GM23338 (cell line): ENCODE results near the gene KIAA1614. TPM values are rescaled to one million over a fixed set of nuclear protein-coding genes. Genes with fewer than 3 reads are reported as not detected.

Source experiments
- ATAC-seq: fragments of 200-7000 bp; cut with Tn5 transposase; 3 replicates; pipeline ENCODE4 v1.9.1; 2020
- DNase-seq: peaks from one replicate; pipeline ENCODE4 v3.0.0-alpha.2; 2015; ENCODE audit warnings: low spot score
- H2AFZ ChIP-seq: fragments of 200-600 bp; sonication (generic); 2 replicates; pipeline ENCODE4 v1.8.0; 2016; ENCODE audit warnings: antibody characterized with exemption, mild to moderate bottlenecking, moderate library complexity
- H3F3A ChIP-seq: fragments of 200-600 bp; sonication (generic); replicated peaks from 2 replicates; pipeline ENCODE4 v1.8.0; 2017; ENCODE audit warnings: antibody characterized with exemption, mixed run types, low read depth
- H3K27ac ChIP-seq: fragments of 200-600 bp; sonication (generic); 2 replicates; pipeline ENCODE4 v1.6.1; 2016; ENCODE audit warnings: low read depth
- H3K27me3 ChIP-seq: fragments of 200-600 bp; sonication (generic); 2 replicates; pipeline ENCODE4 v1.8.0; 2016; ENCODE audit warnings: mild to moderate bottlenecking, mixed run types, moderate library complexity; ENCODE audit not compliant: insufficient read depth
- H3K36me3 ChIP-seq: fragments of 200-600 bp; sonication (generic); 2 replicates; pipeline ENCODE4 v1.8.0; 2016; ENCODE audit warnings: mild to moderate bottlenecking; ENCODE audit not compliant: insufficient read depth
- H3K4me1 ChIP-seq: fragments of 200-600 bp; sonication (generic); 2 replicates; pipeline ENCODE4 v1.8.0; 2016; ENCODE audit warnings: mild to moderate bottlenecking, moderate library complexity; ENCODE audit not compliant: insufficient read depth
- H3K4me2 ChIP-seq: fragments of 200-600 bp; sonication (generic); 2 replicates; pipeline ENCODE4 v1.7.1; 2017; ENCODE audit warnings: mixed run types
- H3K4me3 ChIP-seq: fragments of 200-600 bp; sonication (generic); 2 replicates; pipeline ENCODE4 v1.6.1; 2016; ENCODE audit warnings: mixed run types
- H3K79me2 ChIP-seq: fragments of 200-600 bp; sonication (generic); replicated peaks from 2 replicates; pipeline ENCODE4 v1.8.0; 2017; ENCODE audit warnings: mild to moderate bottlenecking; ENCODE audit not compliant: insufficient read depth
- H3K9me2 ChIP-seq: fragments of 200-600 bp; sonication (generic); 2 replicates; pipeline ENCODE4 v1.8.0; 2017; ENCODE audit not compliant: insufficient read depth
- H4K20me1 ChIP-seq: fragments of 200-600 bp; sonication (generic); replicated peaks from 2 replicates; pipeline ENCODE4 v1.8.0; 2017; ENCODE audit warnings: mild to moderate bottlenecking; ENCODE audit not compliant: insufficient read depth
- H3K27ac Mint-ChIP-seq: 2 replicates; pipeline ENCODE4 v1.8.0; 2020; ENCODE audit warnings: inconsistent platforms, mild to moderate bottlenecking, moderate library complexity, mixed read lengths
- H3K27me3 Mint-ChIP-seq: 3 replicates; pipeline ENCODE4 v1.8.0; 2022; ENCODE audit warnings: low read depth, mild to moderate bottlenecking, moderate library complexity, mixed read lengths, inconsistent platforms; ENCODE audit not compliant: insufficient read depth, poor library complexity
- H3K36me3 Mint-ChIP-seq: 3 replicates; pipeline ENCODE4 v1.8.0; 2021; ENCODE audit warnings: low read depth, mild to moderate bottlenecking, inconsistent platforms, moderate library complexity, mixed read lengths
- H3K4me1 Mint-ChIP-seq: 3 replicates; pipeline ENCODE4 v1.8.0; 2020; ENCODE audit warnings: mild to moderate bottlenecking, inconsistent platforms, mixed read lengths
- H3K4me3 Mint-ChIP-seq: 3 replicates; pipeline ENCODE4 v1.8.0; 2021; ENCODE audit warnings: moderate library complexity, mild to moderate bottlenecking, inconsistent platforms, mixed read lengths
- H3K9me3 Mint-ChIP-seq: 3 replicates; pipeline ENCODE4 v1.8.0; 2020; ENCODE audit warnings: moderate library complexity, mild to moderate bottlenecking, inconsistent platforms, mixed read lengths
- CREB1 ChIP-seq: fragments of 250-450 bp; sonication (Bioruptor Pico); IDR thresholded peaks from 2 replicates; pipeline ENCODE4 v1.5.0; 2020; ENCODE audit warnings: low read depth, mild to moderate bottlenecking, moderate library complexity
- ETS1 ChIP-seq: IDR thresholded peaks from 2 replicates; pipeline ENCODE4 v1.6.1; 2016; ENCODE audit warnings: antibody characterized with exemption
- EZH2 ChIP-seq: fragments of 200-600 bp; sonication (generic); IDR thresholded peaks from one replicate; pipeline ENCODE4 v1.8.0; 2017; ENCODE audit warnings: antibody characterized with exemption, mild to moderate bottlenecking, low read depth; ENCODE audit not compliant: unreplicated experiment
- EZH2phosphoT487 ChIP-seq: fragments of 200-600 bp; sonication (generic); IDR thresholded peaks from one replicate; pipeline ENCODE4 v1.8.1; 2018; ENCODE audit warnings: antibody characterized with exemption; ENCODE audit not compliant: unreplicated experiment
- JUNB ChIP-seq: IDR thresholded peaks from one replicate; pipeline ENCODE4 v1.6.1; 2016; ENCODE audit warnings: antibody characterized with exemption; ENCODE audit not compliant: unreplicated experiment
- POLR2AphosphoS5 ChIP-seq: IDR thresholded peaks from 2 replicates; pipeline ENCODE4 v1.6.1; 2016; ENCODE audit warnings: antibody characterized with exemption, low read depth
- REST ChIP-seq: IDR thresholded peaks from one replicate; pipeline ENCODE4 v1.6.1; 2018; ENCODE audit warnings: antibody characterized with exemption; ENCODE audit not compliant: unreplicated experiment
- ZNF114 ChIP-seq: fragments of 250-450 bp; sonication (Bioruptor Pico); IDR thresholded peaks from 2 replicates; pipeline ENCODE4 v1.5.0; 2020; ENCODE audit warnings: mild to moderate bottlenecking, moderate library complexity
- ZNF331 ChIP-seq: fragments of 250-450 bp; sonication (Bioruptor Pico); IDR thresholded peaks from 2 replicates; pipeline ENCODE4 v1.5.0; 2020; ENCODE audit warnings: low read depth, mild to moderate bottlenecking, moderate library complexity
- polyA plus RNA-seq: library from polyadenylated mRNA; unstranded; fragments of >200 nt; fragmentation: Nextera tagmentation; extraction: Ambion mirVana; gene quantifications from 2 replicates; pipeline ENCODE4 v1.2.1, GENCODE V29; 2016
- total RNA-seq: library from RNA; depleted of rRNA; stranded (reverse); fragments of >200 nt; shearing (Covaris generic); gene quantifications from 2 replicates; pipeline ENCODE4 v1.2.3, GENCODE V29; 2014
- TF ChIP-seq, protein P1 (sequence below), 2 experiments: fragments of 200-600 bp in 1 of 2; sonication (generic) in 1 of 2; conservative IDR thresholded peaks; 2 replicates each; pipeline versions ENCODE4 v1.5.1 to v1.6.1; 2016 to 2017; ENCODE audit warnings: antibody characterized with exemption in 2 of 2, low read depth in 2 of 2, mild to moderate bottlenecking in 2 of 2, moderate library complexity in 1 of 2

Gene KIAA1614
- total and polyA plus RNA-seq, 2 experiments from 2014 or later = 1.1 to 1.8 TPM

DNA sequence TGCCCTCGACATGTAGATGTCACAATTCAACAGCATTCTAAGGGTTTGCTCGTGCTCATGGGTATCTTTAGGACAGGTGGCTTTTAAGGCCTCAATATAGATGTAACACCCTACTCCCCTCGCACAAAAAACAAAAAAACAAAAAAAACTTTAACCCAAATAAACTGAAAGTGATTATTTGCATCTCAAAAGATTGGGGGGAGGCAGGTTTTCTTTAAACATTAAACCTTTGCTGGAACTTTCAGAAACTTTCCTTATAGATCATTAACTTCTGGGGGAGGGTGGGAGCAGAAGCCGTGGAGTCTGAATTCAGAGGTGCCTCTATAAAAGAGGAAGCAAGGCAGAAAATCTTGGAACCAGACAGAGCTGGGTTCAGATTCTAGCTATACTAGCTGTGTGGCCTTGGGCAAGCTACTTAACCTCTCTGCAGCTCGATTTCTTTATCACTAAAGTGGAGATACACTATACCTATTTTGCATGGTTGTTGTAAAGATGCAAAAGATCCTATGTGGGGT is 3.2 kb upstream of the KIAA1614 start:
- Histone ChIP-seq H3K4me1 (peaks cover 6% of the 10 kb centered on the region; the same call in 1 of the 2 replicates), H2AFZ (no peak overlapping the region), H3K4me3 (no peak overlapping the region), H3K4me2 (0 out of 2 replicates have a peak overlapping the region, but pooled peaks have one; percentile 6), H3K9me2 (no peaks in the 10 kb centered on the region), H3K27ac (no peak overlapping the region), H4K20me1 (no peaks in the 10 kb centered on the region), H3K27me3 (peaks cover 28% of the 10 kb centered on the region), H3K36me3 (no peaks in the 10 kb centered on the region), H3F3A (no peaks in the 10 kb centered on the region), H3K79me2 (no peaks in the 10 kb centered on the region)
- Mint-ChIP-seq H3K4me1 (peaks cover 28% of the 10 kb centered on the region; the same call in 2 of the 3 replicates), H3K9me3 (no peaks in the 10 kb centered on the region; the same call in 2 of the 3 replicates), H3K4me3 (no peak overlapping the region), H3K27ac (no peak overlapping the region), H3K36me3 (no peaks in the 10 kb centered on the region; the same call in 2 of the 3 replicates), H3K27me3 (peaks cover 12% of the 10 kb centered on the region)
- no peak for ATAC-seq
- TF ChIP-seq POLR2AphosphoS5 (no peak), REST (no peak)
- DNase-seq = no peak

GRCh38 chr1:180911640-180912191 is 981 bp upstream of the KIAA1614 start:
- no peaks in the 10 kb centered on the region; the same call in 2 of the 3 replicates for H3K9me3 Mint-ChIP-seq
- DNase-seq (peak; percentile 60), ATAC-seq (peak; percentile 8)
- peak overlapping the region; percentile 75 for H3K4me3 Mint-ChIP-seq
- Histone ChIP-seq H3K4me3 (peak overlapping the region; percentile 65), H3K36me3 (no peaks in the 10 kb centered on the region), H3K79me2 (no peaks in the 10 kb centered on the region), H3F3A (no peaks in the 10 kb centered on the region), H3K4me1 (peaks cover 6% of the 10 kb centered on the region; the same call in 1 of the 2 replicates), H3K27ac (no peak overlapping the region), H3K27me3 (peaks cover 33% of the 10 kb centered on the region), H3K9me2 (no peaks in the 10 kb centered on the region), H4K20me1 (no peaks in the 10 kb centered on the region), H3K4me2 (peak overlapping the region; percentile 86), H2AFZ (peak overlapping the region; percentile 73)
- H3K4me1 Mint-ChIP-seq = peaks cover 38% of the 10 kb centered on the region; the same call in 2 of the 3 replicates
- H3K27me3 Mint-ChIP-seq = peaks cover 20% of the 10 kb centered on the region
- H3K36me3 Mint-ChIP-seq = no peaks in the 10 kb centered on the region; the same call in 2 of the 3 replicates
- 0 out of 2 replicates have a peak overlapping the region, but pooled peaks have one; percentile 30 for H3K27ac Mint-ChIP-seq
- TF ChIP-seq EZH2phosphoT487 = no peak
- peak; percentile 10; the same call in 1 of the 2 replicates for TF ChIP-seq CREB1 (CRISPR knock-in tag)
- no peak for TF ChIP-seq ZNF114 (CRISPR knock-in tag)
- TF ChIP-seq REST = no peak
- 0 out of 2 replicates have a peak, but pooled peaks have one; percentile 19 for TF ChIP-seq POLR2AphosphoS5
- TF ChIP-seq, protein P1, sequence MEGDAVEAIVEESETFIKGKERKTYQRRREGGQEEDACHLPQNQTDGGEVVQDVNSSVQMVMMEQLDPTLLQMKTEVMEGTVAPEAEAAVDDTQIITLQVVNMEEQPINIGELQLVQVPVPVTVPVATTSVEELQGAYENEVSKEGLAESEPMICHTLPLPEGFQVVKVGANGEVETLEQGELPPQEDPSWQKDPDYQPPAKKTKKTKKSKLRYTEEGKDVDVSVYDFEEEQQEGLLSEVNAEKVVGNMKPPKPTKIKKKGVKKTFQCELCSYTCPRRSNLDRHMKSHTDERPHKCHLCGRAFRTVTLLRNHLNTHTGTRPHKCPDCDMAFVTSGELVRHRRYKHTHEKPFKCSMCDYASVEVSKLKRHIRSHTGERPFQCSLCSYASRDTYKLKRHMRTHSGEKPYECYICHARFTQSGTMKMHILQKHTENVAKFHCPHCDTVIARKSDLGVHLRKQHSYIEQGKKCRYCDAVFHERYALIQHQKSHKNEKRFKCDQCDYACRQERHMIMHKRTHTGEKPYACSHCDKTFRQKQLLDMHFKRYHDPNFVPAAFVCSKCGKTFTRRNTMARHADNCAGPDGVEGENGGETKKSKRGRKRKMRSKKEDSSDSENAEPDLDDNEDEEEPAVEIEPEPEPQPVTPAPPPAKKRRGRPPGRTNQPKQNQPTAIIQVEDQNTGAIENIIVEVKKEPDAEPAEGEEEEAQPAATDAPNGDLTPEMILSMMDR (conservative IDR thresholded peaks at IDR 0.05; ENCODE audit: low read depth in 2 of 2) = no peak
- TF ChIP-seq ETS1 = no peak
- TF ChIP-seq EZH2 = no peak
- 0 out of 2 replicates have a peak, but pooled peaks have one; percentile 18 for TF ChIP-seq ZNF331 (CRISPR knock-in tag)
- TF ChIP-seq JUNB = no peak
